ENCODE measurements around the gene AQP4. TPM values are rescaled to one million over a fixed set of nuclear protein-coding genes. Genes with fewer than 3 reads are reported as not detected.

The AQP4 gene
- not detected for polyA plus RNA-seq

- DNase-seq = no peak
- Mint-ChIP-seq H3K4me1 (no peaks in the 10 kb centered on the region), H3K36me3 (no peaks in the 10 kb centered on the region), H3K27me3 (ENCODE audit: low read depth in 3 of 3) (peaks cover 3 to 10% (median 6%) of the 10 kb centered on the region in 3 donors), H3K27ac (no peak within 1 kb of the TSS), H3K9me3 (peaks cover 0 to 10% (median 3%) of the 10 kb centered on the region in 6 donors), H3K4me3 (no peak within 1 kb of the TSS)
Observed at GRCh38 chr18:26865557-26865956, at the start of gene AQP4. Gene AQP4 (minus strand): TSS chr18:26865707. CDS start chr18:26865689, 18 bp downstream.

- Mint-ChIP-seq H3K27me3 (ENCODE audit: low read depth in 3 of 3) (peaks cover 0 to 3% (median 0%) of the 10 kb centered on the region in 3 donors), H3K4me1 (no peaks in the 10 kb centered on the region), H3K9me3 (peaks cover 0 to 32% (median 7%) of the 10 kb centered on the region in 6 donors), H3K4me3 (no peak overlapping the region), H3K27ac (no peak overlapping the region), H3K36me3 (peaks cover 0 to 2% (median 0%) of the 10 kb centered on the region in 3 donors)
- no peak for DNase-seq
Observed at GRCh38 chr18:26911840-26912239, 46.3 kb upstream of the AQP4 start.

GRCh38 chr18:26909599-26910290, 44.2 kb upstream of the AQP4 start:
- H3K27ac Mint-ChIP-seq = no peak overlapping the region

GRCh38 chr18:26908906-26909305, 43.4 kb upstream of the AQP4 start:
- Mint-ChIP-seq H3K27me3 (ENCODE audit: low read depth in 3 of 3) (peaks cover 0 to 3% (median 0%) of the 10 kb centered on the region in 3 donors), H3K4me3 (no peak overlapping the region), H3K36me3 (peaks cover 0 to 4% (median 0%) of the 10 kb centered on the region in 3 donors), H3K27ac (no peak overlapping the region), H3K4me1 (no peaks in the 10 kb centered on the region), H3K9me3 (peaks cover 2 to 52% (median 10%) of the 10 kb centered on the region in 6 donors)
- no peak for DNase-seq

More at GRCh38 chr18:26909599-26910290, 44.2 kb upstream of the AQP4 start:
- no peak overlapping the region for H3K4me3 Mint-ChIP-seq
- no peaks in the 10 kb centered on the region for H3K4me1 Mint-ChIP-seq
- peaks cover 0 to 4% (median 0%) of the 10 kb centered on the region in 3 donors for H3K36me3 Mint-ChIP-seq
- peaks cover 0 to 49% (median 8%) of the 10 kb centered on the region in 6 donors for H3K9me3 Mint-ChIP-seq
- H3K27me3 Mint-ChIP-seq (ENCODE audit: low read depth in 3 of 3) = peaks cover 0 to 3% (median 0%) of the 10 kb centered on the region in 3 donors
- no peak for DNase-seq

GRCh38 chr18:26902291-26902690, 36.8 kb upstream of the AQP4 start:
- Mint-ChIP-seq H3K36me3 (peaks cover 0 to 4% (median 0%) of the 10 kb centered on the region in 3 donors), H3K4me1 (no peaks in the 10 kb centered on the region), H3K9me3 (peaks cover 4 to 55% (median 8%) of the 10 kb centered on the region in 6 donors), H3K27me3 (ENCODE audit: low read depth in 3 of 3) (peaks cover 0 to 1% (median 0%) of the 10 kb centered on the region in 3 donors), H3K4me3 (no peak overlapping the region), H3K27ac (no peak overlapping the region)
- DNase-seq = no peak

GRCh38 chr18:26901020-26901419, 35.5 kb upstream of the AQP4 start:
- Mint-ChIP-seq H3K36me3 (no peaks in the 10 kb centered on the region), H3K27ac (no peak overlapping the region), H3K4me3 (no peak overlapping the region), H3K27me3 (ENCODE audit: low read depth in 3 of 3) (peaks cover 0 to 1% (median 0%) of the 10 kb centered on the region in 3 donors), H3K4me1 (no peaks in the 10 kb centered on the region), H3K9me3 (peaks cover 3 to 44% (median 5%) of the 10 kb centered on the region in 6 donors)
- DNase-seq = no peak

- Mint-ChIP-seq H3K9me3 (peaks cover 0 to 5% (median under 1%) of the 10 kb centered on the region in 6 donors), H3K36me3 (no peaks in the 10 kb centered on the region), H3K27ac (no peak overlapping the region), H3K4me1 (no peaks in the 10 kb centered on the region), H3K27me3 (ENCODE audit: low read depth in 3 of 3) (peaks cover 0 to 1% (median 0%) of the 10 kb centered on the region in 3 donors), H3K4me3 (no peak overlapping the region)
- DNase-seq = no peak
Observed at GRCh38 chr18:26894426-26894825, 28.9 kb upstream of the AQP4 start.

GRCh38 chr18:26893996-26894395, 28.5 kb upstream of the AQP4 start:
- no peaks in the 10 kb centered on the region for H3K27me3 Mint-ChIP-seq (ENCODE audit: low read depth in 3 of 3)
- DNase-seq = no peak
- no peak overlapping the region for H3K27ac Mint-ChIP-seq
- H3K4me1 Mint-ChIP-seq = no peaks in the 10 kb centered on the region
- H3K4me3 Mint-ChIP-seq = no peak overlapping the region
- peaks cover 0 to 5% (median under 1%) of the 10 kb centered on the region in 6 donors for H3K9me3 Mint-ChIP-seq
- H3K36me3 Mint-ChIP-seq = no peaks in the 10 kb centered on the region

GRCh38 chr18:26888259-26888658, 22.8 kb upstream of the AQP4 start:
- peaks cover 0 to 5% (median 0%) of the 10 kb centered on the region in 6 donors for H3K9me3 Mint-ChIP-seq
- H3K4me1 Mint-ChIP-seq = no peaks in the 10 kb centered on the region
- H3K27me3 Mint-ChIP-seq (ENCODE audit: low read depth in 3 of 3) = no peaks in the 10 kb centered on the region
- no peak for DNase-seq
- no peaks in the 10 kb centered on the region for H3K36me3 Mint-ChIP-seq
- no peak overlapping the region for H3K4me3 Mint-ChIP-seq
- H3K27ac Mint-ChIP-seq = no peak overlapping the region

- Mint-ChIP-seq H3K4me3 (no peak overlapping the region), H3K27ac (no peak overlapping the region)
Observed at GRCh38 chr18:26875040-26875654, 9.6 kb upstream of the AQP4 start.

GRCh38 chr18:26874283-26874682, 8.8 kb upstream of the AQP4 start:
- Mint-ChIP-seq H3K27me3 (ENCODE audit: low read depth in 3 of 3) (peaks cover 0 to 2% (median 0%) of the 10 kb centered on the region in 3 donors), H3K4me1 (no peaks in the 10 kb centered on the region), H3K27ac (no peak overlapping the region), H3K4me3 (no peak overlapping the region), H3K36me3 (peaks cover 0 to 1% (median 0%) of the 10 kb centered on the region in 3 donors), H3K9me3 (peaks cover 1 to 10% (median 6%) of the 10 kb centered on the region in 6 donors)
- DNase-seq = no peak

More at GRCh38 chr18:26875040-26875654, 9.6 kb upstream of the AQP4 start:
- no peaks in the 10 kb centered on the region for H3K4me1 Mint-ChIP-seq
- DNase-seq = no peak
- H3K9me3 Mint-ChIP-seq = peaks cover 1 to 11% (median 6%) of the 10 kb centered on the region in 6 donors
- H3K36me3 Mint-ChIP-seq = peaks cover 0 to 3% (median 0%) of the 10 kb centered on the region in 3 donors
- peaks cover 0 to 2% (median 2%) of the 10 kb centered on the region in 3 donors for H3K27me3 Mint-ChIP-seq (ENCODE audit: low read depth in 3 of 3)

- Mint-ChIP-seq H3K9me3 (peaks cover 0 to 8% (median 5%) of the 10 kb centered on the region in 6 donors), H3K27ac (no peak overlapping the region), H3K36me3 (no peaks in the 10 kb centered on the region), H3K27me3 (ENCODE audit: low read depth in 3 of 3) (peaks cover 2 to 7% (median 2%) of the 10 kb centered on the region in 3 donors), H3K4me1 (no peaks in the 10 kb centered on the region), H3K4me3 (no peak overlapping the region)
- no peak for DNase-seq
Observed at GRCh38 chr18:26869640-26870039, 4.1 kb upstream of the AQP4 start.

- Mint-ChIP-seq H3K4me1 (no peaks in the 10 kb centered on the region), H3K27me3 (ENCODE audit: low read depth in 3 of 3) (peaks cover 2 to 10% (median 3%) of the 10 kb centered on the region in 3 donors), H3K4me3 (no peak overlapping the region), H3K9me3 (peaks cover 0 to 10% (median 3%) of the 10 kb centered on the region in 6 donors), H3K27ac (no peak overlapping the region), H3K36me3 (no peaks in the 10 kb centered on the region)
- DNase-seq = no peak
Observed at GRCh38 chr18:26868968-26869586, 3.6 kb upstream of the AQP4 start.

- Mint-ChIP-seq H3K27me3 (ENCODE audit: low read depth in 3 of 3) (peaks cover 3 to 10% (median 6%) of the 10 kb centered on the region in 3 donors), H3K36me3 (no peaks in the 10 kb centered on the region), H3K4me3 (no peak overlapping the region), H3K27ac (no peak overlapping the region), H3K4me1 (no peaks in the 10 kb centered on the region), H3K9me3 (peaks cover 0 to 7% (median 3%) of the 10 kb centered on the region in 6 donors)
- DNase-seq = no peak
Observed at GRCh38 chr18:26867471-26867870, 2.0 kb upstream of the AQP4 start.

Data from immature natural killer cell (primary cell).